ENCODE measurements around the gene DUSP8. TPM values are rescaled to one million over a fixed set of nuclear protein-coding genes. Genes with fewer than 3 reads are reported as not detected.

DUSP8 gene
- total and polyA plus RNA-seq, 2 of the 8 experiments (the other 6 are each of a cell fraction or from before 2014, with no cell fraction given): 2.8 to 3.6 TPM

GRCh38 chr11:1570531-1570895 lies 1.6 kb downstream of the DUSP8 start:
- H2AK5ac ChIP-seq (ENCODE audit: low read depth, low read length): no peak overlapping the region
- FAIRE-seq (no peak), DNase-seq (ENCODE audit: low read depth in 1 of 2, low spot score in 2 of 2) (no peak)
- H3K36me3 ChIP-seq (ENCODE audit: control insufficient read depth in 2 of 4, insufficient read depth in 4 of 4, low read length in 3 of 4): no peaks in the 10 kb centered on the region
- H3K9me3 ChIP-seq (ENCODE audit: insufficient read depth in 2 of 2, low read depth in 1 of 2, low read length in 1 of 2): no peaks in the 10 kb centered on the region
- H2BK120ac ChIP-seq (replicated peaks; ENCODE audit: low read depth, low read length): no peak overlapping the region
- H3K4me3 ChIP-seq (ENCODE audit: extremely low read depth in 1 of 4, insufficient read depth in 2 of 4, low read depth in 3 of 4, low read length in 4 of 4): peak overlapping the region in 1 of 4 experiments; percentile 63; a peak in 2 of 8 replicates
- no peak overlapping the region for H4K5ac ChIP-seq (ENCODE audit: insufficient read length, low read depth, low read length)
- 72% methylated on average over 8 of the region's 8 CpGs; no CpG with 5 or more reads in 1 of the 2 experiments for WGBS, 2 experiments (ENCODE audit: extremely low coverage in 1 of 2, insufficient coverage in 1 of 2, insufficient read length in 1 of 2, insufficient replicate concordance in 2 of 2, low coverage in 1 of 2, low lambda C conversion rate in 2 of 2, missing lambda C conversion rate in 1 of 2)
- H3K4ac ChIP-seq (replicated peaks; ENCODE audit: insufficient read length, low read depth, low read length): no peak overlapping the region
- no peak overlapping the region for H3K56ac ChIP-seq (replicated peaks; ENCODE audit: insufficient read length, low read depth, low read length)
- no peak overlapping the region for H2BK15ac ChIP-seq (ENCODE audit: low read length)
- H3K23ac ChIP-seq (ENCODE audit: insufficient read length): no peak overlapping the region
- peak overlapping the region; percentile 53 to 83; a peak in 2 of 4 replicates for H3K4me2 ChIP-seq (ENCODE audit: insufficient read depth in 1 of 2, low read depth in 2 of 2, low read length in 2 of 2)
- no peak overlapping the region for H2BK12ac ChIP-seq (ENCODE audit: low read depth, low read length)
- no peak overlapping the region for H3K9ac ChIP-seq (replicated peaks in 1 of 4; ENCODE audit: extremely low read depth in 1 of 4, low read depth in 3 of 4, low read length in 3 of 4)
- H3K79me1 ChIP-seq (ENCODE audit: low read depth, low read length): no peaks in the 10 kb centered on the region
- H2BK20ac ChIP-seq (ENCODE audit: low read length): no peak overlapping the region; the same call in 1 of the 2 replicates
- H2AFZ ChIP-seq (ENCODE audit: low read length): no peak overlapping the region
- no peak overlapping the region for H3K18ac ChIP-seq (ENCODE audit: extremely low read depth, low read length)
- no peak overlapping the region for H2BK5ac ChIP-seq (ENCODE audit: low read depth, low read length)
- H4K8ac ChIP-seq (ENCODE audit: extremely low read depth, insufficient read depth, low read length): peak overlapping the region; percentile 31; the same call in 1 of the 2 replicates
- H3K79me2 ChIP-seq (ENCODE audit: control insufficient read depth in 1 of 2, insufficient read depth in 2 of 2, low read length in 2 of 2): no peaks in the 10 kb centered on the region
- H4K91ac ChIP-seq (replicated peaks; ENCODE audit: insufficient read length, low read length): no peak overlapping the region
- H3K4me1 ChIP-seq (replicated peaks in 1 of 4; ENCODE audit: control insufficient read depth in 3 of 4, insufficient read depth in 4 of 4, low read length in 3 of 4): peaks cover 0 to 51% (median 34%) of the 10 kb centered on the region in 4 experiments; a peak in 6 of 7 replicates
- H3K23me2 ChIP-seq (ENCODE audit: low read depth, low read length): no peaks in the 10 kb centered on the region; the same call in 1 of the 2 replicates
- ChIA-PET CTCF (ENCODE audit: partially characterized antibody) (interaction anchor here (0.6 to 9.1 kb wide), 6 partner anchors 15 to 1120 kb away, joined by 3 to 100 read pairs (median 3); no protein-coding TSS in a partner anchor), POLR2A (ENCODE audit: partially characterized antibody) (interaction anchor here (0.7 to 6.9 kb wide), 7 partner anchors 13 to 219 kb away, joined by 3 to 58 read pairs (median 4); no protein-coding TSS in a partner anchor)
- no peak overlapping the region for H3K14ac ChIP-seq (ENCODE audit: insufficient read length)
- H4K20me1 ChIP-seq (replicated peaks in 1 of 2; ENCODE audit: control insufficient read depth in 1 of 2, insufficient read depth in 2 of 2, low read length in 2 of 2): peaks cover 4 to 22% of the 10 kb centered on the region in 2 experiments
- no peak overlapping the region for H3K27ac ChIP-seq (ENCODE audit: low read depth, low read length)
- H3K27me3 ChIP-seq (replicated peaks in 1 of 4; ENCODE audit: control insufficient read depth in 3 of 4, extremely low read depth in 1 of 4, insufficient read depth in 3 of 4, low read length in 3 of 4): peaks cover 18 to 51% (median 48%) of the 10 kb centered on the region in 4 experiments
- no peak for TF ChIP-seq E2F6 (IDR thresholded peaks at IDR 0.05)
- TF ChIP-seq HDAC2 (IDR thresholded peaks at IDR 0.05; ENCODE audit: borderline replicate concordance in 1 of 2, low read depth in 2 of 2, low read length in 2 of 2): peak in 1 of 2 experiments; percentile 93; a peak in 2 of 4 replicates
- no peak for TF ChIP-seq RXRA (IDR thresholded peaks at IDR 0.05; ENCODE audit: insufficient read depth, low read depth, low read length)
- peak; percentile 3 for TF ChIP-seq EZH2 (IDR thresholded peaks at IDR 0.05; ENCODE audit: low read depth, low read length, severe bottlenecking)
- no peak for TF ChIP-seq RNF2 (IDR thresholded peaks at IDR 0.05; ENCODE audit: borderline replicate concordance, low read depth, low read length, missing control alignments, poor library complexity, severe bottlenecking)
- no peak for TF ChIP-seq MAFK (IDR thresholded peaks at IDR 0.05; ENCODE audit: low read depth, low read length)
- peak; percentile 94 for TF ChIP-seq KDM1A (IDR thresholded peaks at IDR 0.05; ENCODE audit: borderline replicate concordance, low read length)
- TF ChIP-seq SP1 (IDR thresholded peaks at IDR 0.05; ENCODE audit: low read depth, low read length): no peak
- no peak for TF ChIP-seq POU5F1 (IDR thresholded peaks at IDR 0.05; ENCODE audit: low read depth, low read length)
- TF ChIP-seq RAD21 (IDR thresholded peaks at IDR 0.05 in 1 of 2, conservative IDR thresholded peaks at IDR 0.05 in 1 of 2; ENCODE audit: low read depth in 2 of 2, low read length in 2 of 2): no peak
- no peak for TF ChIP-seq YY1 (IDR thresholded peaks at IDR 0.05; ENCODE audit: low read depth, low read length)
